Measurements from ENCODE around the gene ICA1. TPM values are rescaled to one million over a fixed set of nuclear protein-coding genes. Genes with fewer than 3 reads are reported as not detected.
A peak's percentile ranks its signal among the peaks of the same experiment; 100 is the strongest.

ICA1 gene
- total and polyA plus RNA-seq, 4 donors, result 1.4 to 22.7 (median 8.1) TPM

DNA sequence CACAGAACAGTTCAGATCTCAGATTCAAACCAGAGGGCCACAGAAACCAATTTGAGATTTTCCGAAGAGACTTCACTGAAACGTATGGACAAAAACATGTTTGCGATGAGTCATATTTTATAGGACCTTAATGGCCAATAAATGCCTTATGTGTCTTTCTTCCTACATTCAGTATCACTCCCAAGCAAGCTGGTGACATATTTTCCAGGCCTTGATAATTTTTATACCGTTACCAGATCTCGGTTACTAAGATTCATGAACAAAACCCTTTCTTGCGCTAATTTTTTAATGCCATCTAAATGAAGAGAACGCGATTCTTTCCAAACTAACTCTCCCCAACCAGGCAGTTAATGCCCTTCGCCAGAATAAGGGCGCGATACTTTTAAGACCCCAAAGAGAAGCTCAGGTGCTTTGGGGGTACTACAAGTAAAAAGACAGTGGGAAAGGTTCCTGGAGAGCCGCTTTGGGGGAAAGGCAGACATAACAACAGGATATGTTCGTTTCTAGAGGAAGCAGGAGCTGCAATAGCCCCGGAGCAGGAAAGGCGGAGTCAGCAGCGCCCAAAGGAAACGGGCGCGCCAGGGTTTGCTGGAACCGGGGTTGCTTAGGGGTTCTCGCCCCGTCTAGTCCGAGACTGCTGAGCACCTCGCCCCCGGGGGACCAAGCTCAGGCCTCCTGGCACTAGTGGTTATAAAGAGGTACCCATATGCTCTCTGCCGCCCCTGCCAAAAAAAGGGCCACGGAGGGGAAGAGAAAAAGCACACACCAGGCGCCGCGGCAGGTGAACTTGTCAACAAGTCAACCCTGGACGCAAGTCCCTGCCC, 884 bp downstream of the ICA1 start:
- TF ChIP-seq, protein P1, sequence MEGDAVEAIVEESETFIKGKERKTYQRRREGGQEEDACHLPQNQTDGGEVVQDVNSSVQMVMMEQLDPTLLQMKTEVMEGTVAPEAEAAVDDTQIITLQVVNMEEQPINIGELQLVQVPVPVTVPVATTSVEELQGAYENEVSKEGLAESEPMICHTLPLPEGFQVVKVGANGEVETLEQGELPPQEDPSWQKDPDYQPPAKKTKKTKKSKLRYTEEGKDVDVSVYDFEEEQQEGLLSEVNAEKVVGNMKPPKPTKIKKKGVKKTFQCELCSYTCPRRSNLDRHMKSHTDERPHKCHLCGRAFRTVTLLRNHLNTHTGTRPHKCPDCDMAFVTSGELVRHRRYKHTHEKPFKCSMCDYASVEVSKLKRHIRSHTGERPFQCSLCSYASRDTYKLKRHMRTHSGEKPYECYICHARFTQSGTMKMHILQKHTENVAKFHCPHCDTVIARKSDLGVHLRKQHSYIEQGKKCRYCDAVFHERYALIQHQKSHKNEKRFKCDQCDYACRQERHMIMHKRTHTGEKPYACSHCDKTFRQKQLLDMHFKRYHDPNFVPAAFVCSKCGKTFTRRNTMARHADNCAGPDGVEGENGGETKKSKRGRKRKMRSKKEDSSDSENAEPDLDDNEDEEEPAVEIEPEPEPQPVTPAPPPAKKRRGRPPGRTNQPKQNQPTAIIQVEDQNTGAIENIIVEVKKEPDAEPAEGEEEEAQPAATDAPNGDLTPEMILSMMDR (IDR thresholded peaks at IDR 0.05; ENCODE audit: low read depth, low read length, missing input control), result no peak
- TF ChIP-seq, protein P2, sequence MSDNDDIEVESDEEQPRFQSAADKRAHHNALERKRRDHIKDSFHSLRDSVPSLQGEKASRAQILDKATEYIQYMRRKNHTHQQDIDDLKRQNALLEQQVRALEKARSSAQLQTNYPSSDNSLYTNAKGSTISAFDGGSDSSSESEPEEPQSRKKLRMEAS (IDR thresholded peaks at IDR 0.05), result no peak
- TF ChIP-seq HNF4G (IDR thresholded peaks at IDR 0.05) (no peak), JUND (IDR thresholded peaks at IDR 0.05) (no peak), TAF1 (conservative IDR thresholded peaks at IDR 0.05) (peak; percentile 53), HNF4A (conservative IDR thresholded peaks at IDR 0.05) (no peak), YY1 (IDR thresholded peaks at IDR 0.05) (peak; percentile 23)
- Histone ChIP-seq H3K27ac (ENCODE audit: low read depth in 1 of 2, low read length in 2 of 2) (peak overlapping the region; percentile 69 to 71), H3K36me3 (ENCODE audit: control insufficient read depth in 4 of 4, insufficient read depth in 3 of 4, low read depth in 1 of 4, low read length in 3 of 4) (no peaks in the 10 kb centered on the region), H3K27me3 (ENCODE audit: control insufficient read depth in 4 of 4, insufficient read depth in 4 of 4, low read length in 3 of 4) (no peaks in the 10 kb centered on the region), H3K4me3 (ENCODE audit: low read depth in 1 of 3, low read length in 3 of 3) (peak overlapping the region; percentile 79 to 84 (median 83)), H3K9ac (ENCODE audit: low read depth in 1 of 2, low read length in 2 of 2) (peak overlapping the region in 1 of 2 donors; percentile 90), H3K4me1 (ENCODE audit: control insufficient read depth in 4 of 4, insufficient read depth in 4 of 4, low read length in 3 of 4) (peaks cover 3 to 7% (median 5%) of the 10 kb centered on the region in 4 donors), H3K9me3 (ENCODE audit: control insufficient read depth in 4 of 4, low read length in 3 of 4) (peaks cover 0 to 6% (median under 1%) of the 10 kb centered on the region in 4 donors)
- WGBS, result 13% methylated on average over 31 of the region's 31 CpGs
- DNase-seq (ENCODE audit: low spot score), result peak; percentile 51

DNA sequence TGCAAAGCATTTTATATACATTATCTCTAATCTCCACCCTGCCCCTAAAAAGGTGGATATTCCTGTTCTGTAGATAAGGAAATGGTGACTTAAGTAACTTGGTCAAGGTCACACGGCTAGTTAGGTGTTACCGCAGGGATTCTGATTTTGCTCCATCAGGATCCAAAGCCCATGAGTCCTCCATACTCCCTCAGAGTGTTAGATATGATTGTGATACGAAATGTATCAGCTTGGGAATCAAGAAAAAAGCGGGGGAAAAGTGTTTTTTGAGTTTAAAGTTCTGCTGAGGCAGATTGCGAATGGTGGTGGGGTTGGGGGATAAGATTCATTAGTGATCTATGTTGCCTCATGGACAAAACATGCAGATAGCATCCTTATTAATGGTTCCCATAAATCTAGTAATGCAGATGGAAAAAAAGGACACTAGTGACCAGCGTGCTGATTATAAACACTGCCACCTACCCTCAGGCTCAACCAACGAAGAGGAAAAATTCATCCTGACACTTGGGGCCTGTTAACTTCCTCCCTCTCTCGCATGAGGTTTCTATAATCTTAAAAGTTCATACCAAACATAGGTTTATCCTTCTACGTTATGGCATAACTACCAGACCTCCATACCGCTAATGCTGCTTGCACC, 2.3 kb downstream of the ICA1 start:
- H3K27me3 ChIP-seq (ENCODE audit: control insufficient read depth in 4 of 4, insufficient read depth in 4 of 4, low read length in 3 of 4), result no peaks in the 10 kb centered on the region
- peaks cover 3 to 7% (median 5%) of the 10 kb centered on the region in 4 donors for H3K4me1 ChIP-seq (ENCODE audit: control insufficient read depth in 4 of 4, insufficient read depth in 4 of 4, low read length in 3 of 4)
- H3K27ac ChIP-seq (ENCODE audit: low read depth in 1 of 2, low read length in 2 of 2), result no peak overlapping the region
- no peaks in the 10 kb centered on the region for H3K36me3 ChIP-seq (ENCODE audit: control insufficient read depth in 4 of 4, insufficient read depth in 3 of 4, low read depth in 1 of 4, low read length in 3 of 4)
- WGBS, result 89% methylated on average over 10 of the region's 10 CpGs
- H3K9me3 ChIP-seq (ENCODE audit: control insufficient read depth in 4 of 4, low read length in 3 of 4), result peaks cover 0 to 3% (median under 1%) of the 10 kb centered on the region in 4 donors
- DNase-seq (ENCODE audit: low spot score), result no peak
- no peak overlapping the region for H3K9ac ChIP-seq (ENCODE audit: low read depth in 1 of 2, low read length in 2 of 2)
- H3K4me3 ChIP-seq (ENCODE audit: low read depth in 1 of 3, low read length in 3 of 3), result no peak overlapping the region
- TF ChIP-seq HNF4A (conservative IDR thresholded peaks at IDR 0.05), result no peak
- no peak for TF ChIP-seq EGR1 (IDR thresholded peaks at IDR 0.05; ENCODE audit: low read depth in 2 of 2)
- TF ChIP-seq SP1 (IDR thresholded peaks at IDR 0.05), result no peak
- TF ChIP-seq, protein P1 (IDR thresholded peaks at IDR 0.05; ENCODE audit: low read depth, low read length, missing input control), result no peak
- TF ChIP-seq HNF4G (IDR thresholded peaks at IDR 0.05), result no peak
- TF ChIP-seq JUND (IDR thresholded peaks at IDR 0.05), result no peak
- TF ChIP-seq, protein P3, sequence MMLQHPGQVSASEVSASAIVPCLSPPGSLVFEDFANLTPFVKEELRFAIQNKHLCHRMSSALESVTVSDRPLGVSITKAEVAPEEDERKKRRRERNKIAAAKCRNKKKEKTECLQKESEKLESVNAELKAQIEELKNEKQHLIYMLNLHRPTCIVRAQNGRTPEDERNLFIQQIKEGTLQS (IDR thresholded peaks at IDR 0.05), result no peak
- no peak for TF ChIP-seq TAF1 (conservative IDR thresholded peaks at IDR 0.05)
- TF ChIP-seq, protein P4, sequence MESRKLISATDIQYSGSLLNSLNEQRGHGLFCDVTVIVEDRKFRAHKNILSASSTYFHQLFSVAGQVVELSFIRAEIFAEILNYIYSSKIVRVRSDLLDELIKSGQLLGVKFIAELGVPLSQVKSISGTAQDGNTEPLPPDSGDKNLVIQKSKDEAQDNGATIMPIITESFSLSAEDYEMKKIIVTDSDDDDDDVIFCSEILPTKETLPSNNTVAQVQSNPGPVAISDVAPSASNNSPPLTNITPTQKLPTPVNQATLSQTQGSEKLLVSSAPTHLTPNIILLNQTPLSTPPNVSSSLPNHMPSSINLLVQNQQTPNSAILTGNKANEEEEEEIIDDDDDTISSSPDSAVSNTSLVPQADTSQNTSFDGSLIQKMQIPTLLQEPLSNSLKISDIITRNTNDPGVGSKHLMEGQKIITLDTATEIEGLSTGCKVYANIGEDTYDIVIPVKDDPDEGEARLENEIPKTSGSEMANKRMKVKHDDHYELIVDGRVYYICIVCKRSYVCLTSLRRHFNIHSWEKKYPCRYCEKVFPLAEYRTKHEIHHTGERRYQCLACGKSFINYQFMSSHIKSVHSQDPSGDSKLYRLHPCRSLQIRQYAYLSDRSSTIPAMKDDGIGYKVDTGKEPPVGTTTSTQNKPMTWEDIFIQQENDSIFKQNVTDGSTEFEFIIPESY (IDR thresholded peaks at IDR 0.05), result no peak
- TF ChIP-seq, protein P5, sequence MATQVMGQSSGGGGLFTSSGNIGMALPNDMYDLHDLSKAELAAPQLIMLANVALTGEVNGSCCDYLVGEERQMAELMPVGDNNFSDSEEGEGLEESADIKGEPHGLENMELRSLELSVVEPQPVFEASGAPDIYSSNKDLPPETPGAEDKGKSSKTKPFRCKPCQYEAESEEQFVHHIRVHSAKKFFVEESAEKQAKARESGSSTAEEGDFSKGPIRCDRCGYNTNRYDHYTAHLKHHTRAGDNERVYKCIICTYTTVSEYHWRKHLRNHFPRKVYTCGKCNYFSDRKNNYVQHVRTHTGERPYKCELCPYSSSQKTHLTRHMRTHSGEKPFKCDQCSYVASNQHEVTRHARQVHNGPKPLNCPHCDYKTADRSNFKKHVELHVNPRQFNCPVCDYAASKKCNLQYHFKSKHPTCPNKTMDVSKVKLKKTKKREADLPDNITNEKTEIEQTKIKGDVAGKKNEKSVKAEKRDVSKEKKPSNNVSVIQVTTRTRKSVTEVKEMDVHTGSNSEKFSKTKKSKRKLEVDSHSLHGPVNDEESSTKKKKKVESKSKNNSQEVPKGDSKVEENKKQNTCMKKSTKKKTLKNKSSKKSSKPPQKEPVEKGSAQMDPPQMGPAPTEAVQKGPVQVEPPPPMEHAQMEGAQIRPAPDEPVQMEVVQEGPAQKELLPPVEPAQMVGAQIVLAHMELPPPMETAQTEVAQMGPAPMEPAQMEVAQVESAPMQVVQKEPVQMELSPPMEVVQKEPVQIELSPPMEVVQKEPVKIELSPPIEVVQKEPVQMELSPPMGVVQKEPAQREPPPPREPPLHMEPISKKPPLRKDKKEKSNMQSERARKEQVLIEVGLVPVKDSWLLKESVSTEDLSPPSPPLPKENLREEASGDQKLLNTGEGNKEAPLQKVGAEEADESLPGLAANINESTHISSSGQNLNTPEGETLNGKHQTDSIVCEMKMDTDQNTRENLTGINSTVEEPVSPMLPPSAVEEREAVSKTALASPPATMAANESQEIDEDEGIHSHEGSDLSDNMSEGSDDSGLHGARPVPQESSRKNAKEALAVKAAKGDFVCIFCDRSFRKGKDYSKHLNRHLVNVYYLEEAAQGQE (IDR thresholded peaks at IDR 0.05), result no peak
- no peak for TF ChIP-seq GABPA (IDR thresholded peaks at IDR 0.05 in 1 of 2, conservative IDR thresholded peaks at IDR 0.05 in 1 of 2)
- TF ChIP-seq NR2F2 (IDR thresholded peaks at IDR 0.05), result no peak
- TF ChIP-seq, protein P2 (IDR thresholded peaks at IDR 0.05), result no peak
- TF ChIP-seq RAD21 (IDR thresholded peaks at IDR 0.05), result no peak
- no peak for TF ChIP-seq FOXA1 (IDR thresholded peaks at IDR 0.05)
- no peak for TF ChIP-seq YY1 (IDR thresholded peaks at IDR 0.05)
- no peak for TF ChIP-seq RXRA (IDR thresholded peaks at IDR 0.05)
